ENCODE data around the gene WNT1. TPM values are rescaled to one million over a fixed set of nuclear protein-coding genes. Genes with fewer than 3 reads are reported as not detected.

WNT1 gene
- total and polyA plus RNA-seq, 9 of the 15 experiments (the other 6 are each of a cell fraction or from before 2014, with no cell fraction given), result not detected

DNA sequence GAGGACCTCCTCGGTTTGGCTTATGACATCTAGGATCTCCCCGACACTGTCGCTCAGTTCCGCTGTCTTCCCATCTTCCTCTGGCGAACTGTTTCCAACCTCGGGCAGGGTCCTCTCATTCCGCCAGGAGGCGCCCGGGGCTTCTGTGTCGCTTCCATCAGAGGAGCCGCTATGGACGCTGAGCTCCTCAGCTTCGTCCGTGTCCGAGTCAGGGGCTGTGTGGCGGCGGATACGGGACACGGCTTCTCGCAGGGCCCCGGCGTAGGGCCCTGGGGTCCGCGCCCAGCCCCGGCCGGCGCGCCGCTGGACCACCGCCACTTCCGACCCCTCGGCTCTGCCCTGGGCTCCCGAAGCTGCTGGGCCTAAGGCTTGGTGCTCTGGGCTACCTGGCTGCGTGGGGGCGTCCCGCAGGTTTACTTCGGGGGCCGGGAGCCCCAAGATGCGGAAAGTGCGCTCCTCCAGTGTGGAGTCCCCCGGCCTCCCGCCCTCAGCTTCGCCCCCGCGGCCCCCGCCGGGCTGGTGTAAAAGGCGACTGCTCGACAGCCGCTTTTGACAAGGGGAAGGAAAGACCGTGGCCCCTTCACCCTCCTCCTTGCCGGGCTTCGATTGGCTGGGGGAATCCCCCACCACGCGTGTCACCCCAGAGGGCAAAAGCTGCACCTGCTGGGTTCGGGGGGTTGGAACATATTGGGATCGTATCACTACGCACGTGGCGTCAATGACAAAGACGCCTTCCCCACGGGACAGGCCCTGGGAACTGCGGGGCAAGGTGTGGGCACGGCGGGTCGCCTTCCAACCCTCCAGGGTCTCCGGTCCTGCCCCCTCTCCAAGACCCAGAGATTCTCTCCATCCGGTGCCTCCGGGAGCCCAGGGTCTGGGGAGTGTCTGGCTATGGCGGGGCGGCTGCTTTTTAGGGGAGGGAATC, 18.9 kb downstream of the WNT1 start:
- Histone ChIP-seq H3K79me2 (ENCODE audit: control insufficient read depth, insufficient read depth, low read length) (peaks cover 16% of the 10 kb centered on the region; the same call in 2 of the 3 replicates), H3K27me3 (ENCODE audit: control insufficient read depth in 2 of 2, insufficient read depth in 2 of 2, low read length in 2 of 2) (no peaks in the 10 kb centered on the region), H3K4me1 (replicated peaks in 1 of 2; ENCODE audit: control insufficient read depth in 2 of 2, insufficient read depth in 2 of 2, low read length in 2 of 2) (peaks cover 14 to 51% of the 10 kb centered on the region in 2 experiments), H3K36me3 (ENCODE audit: control insufficient read depth, insufficient read depth, low read length) (peaks cover 17% of the 10 kb centered on the region; the same call in 2 of the 3 replicates), H3K9me1 (ENCODE audit: control insufficient read depth, insufficient read depth, low read length) (no peaks in the 10 kb centered on the region), H3K4me2 (ENCODE audit: insufficient read depth, low read length) (peak overlapping the region; percentile 49), H3K4me3 (peak overlapping the region; percentile 31), H3K27ac (ENCODE audit: extremely low read depth, low read depth, low read length) (no peak overlapping the region), H4K20me1 (replicated peaks; ENCODE audit: control insufficient read depth, insufficient read depth, low read length) (no peaks in the 10 kb centered on the region), H3K9me3 (replicated peaks; ENCODE audit: control insufficient read depth, insufficient read depth, low read depth, low read length) (no peaks in the 10 kb centered on the region), H2AFZ (ENCODE audit: low read depth, low read length) (peak overlapping the region; percentile 91), H3K9ac (ENCODE audit: insufficient read depth in 1 of 2, low read depth in 2 of 2, low read length in 2 of 2) (peak overlapping the region; percentile 31 to 82; a peak in 3 of 4 replicates)
- in situ Hi-C loops (cut with MboI) (no loop called here), intact Hi-C loops (cut with micrococcal nuclease) (loop anchor here (2.0 to 10.0 kb wide), 2 partner anchors 22 to 238 kb away; partner anchors contain the start of gene PRKAG1)
- ATAC-seq, result peak; percentile 85
- BruUV-seq (replicated peaks), result no TSS peak
- CTCF ChIA-PET (ENCODE audit: low intra/inter-chr PET ratio), result interaction anchor here (0.6 to 2.3 kb wide), 11 partner anchors 17 to 978 kb away, joined by 3 to 11 read pairs (median 4); no protein-coding TSS in a partner anchor
- DNase-seq (ENCODE audit: extremely low read depth in 1 of 4, low spot score in 3 of 4), result peak; percentile 59 to 88 (median 72)
- POLR2A ChIA-PET, result interaction anchor here (0.6 to 9.5 kb wide), 13 partner anchors 9 to 324 kb away, joined by 3 to 78 read pairs (median 4); partner anchors contain the start of gene PRKAG1
- WGBS (ENCODE audit: insufficient coverage, low coverage, missing lambda C conversion rate), result 37% methylated on average over 53 of the region's 71 CpGs
- FAIRE-seq, result peak; percentile 98
- 0 out of 2 replicates have a peak, but pooled peaks have one; percentile 11 for TF ChIP-seq TOE1 (IDR thresholded peaks at IDR 0.05; ENCODE audit: borderline replicate concordance)
- no peak for TF ChIP-seq TOE1 (CRISPR knock-in tag; IDR thresholded peaks at IDR 0.05; ENCODE audit: borderline replicate concordance, low read depth)
- TF ChIP-seq SIX5 (IDR thresholded peaks at IDR 0.05; ENCODE audit: borderline replicate concordance in 1 of 2, insufficient read depth in 1 of 2, low read depth in 1 of 2, low read length in 2 of 2), result no peak
- no peak for TF ChIP-seq HNRNPH1 (optimal IDR thresholded peaks at IDR 0.05; ENCODE audit: low read depth, low read length)
- TF ChIP-seq, protein P1, sequence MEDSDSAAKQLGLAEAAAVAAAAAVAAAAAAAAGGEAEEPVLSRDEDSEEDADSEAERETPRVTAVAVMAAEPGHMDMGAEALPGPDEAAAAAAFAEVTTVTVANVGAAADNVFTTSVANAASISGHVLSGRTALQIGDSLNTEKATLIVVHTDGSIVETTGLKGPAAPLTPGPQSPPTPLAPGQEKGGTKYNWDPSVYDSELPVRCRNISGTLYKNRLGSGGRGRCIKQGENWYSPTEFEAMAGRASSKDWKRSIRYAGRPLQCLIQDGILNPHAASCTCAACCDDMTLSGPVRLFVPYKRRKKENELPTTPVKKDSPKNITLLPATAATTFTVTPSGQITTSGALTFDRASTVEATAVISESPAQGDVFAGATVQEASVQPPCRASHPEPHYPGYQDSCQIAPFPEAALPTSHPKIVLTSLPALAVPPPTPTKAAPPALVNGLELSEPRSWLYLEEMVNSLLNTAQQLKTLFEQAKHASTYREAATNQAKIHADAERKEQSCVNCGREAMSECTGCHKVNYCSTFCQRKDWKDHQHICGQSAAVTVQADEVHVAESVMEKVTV (CRISPR knock-in tag; IDR thresholded peaks at IDR 0.05), result 0 out of 2 replicates have a peak, but pooled peaks have one; percentile 36
- TF ChIP-seq ZNF263 (CRISPR knock-in tag; IDR thresholded peaks at IDR 0.05; ENCODE audit: borderline replicate concordance), result 0 out of 2 replicates have a peak, but pooled peaks have one; percentile 37
- no peak for TF ChIP-seq HIVEP1 (CRISPR knock-in tag; IDR thresholded peaks at IDR 0.05)
- no peak for TF ChIP-seq CBX5 (IDR thresholded peaks at IDR 0.05; ENCODE audit: borderline replicate concordance, low read depth)
- TF ChIP-seq, protein P2, sequence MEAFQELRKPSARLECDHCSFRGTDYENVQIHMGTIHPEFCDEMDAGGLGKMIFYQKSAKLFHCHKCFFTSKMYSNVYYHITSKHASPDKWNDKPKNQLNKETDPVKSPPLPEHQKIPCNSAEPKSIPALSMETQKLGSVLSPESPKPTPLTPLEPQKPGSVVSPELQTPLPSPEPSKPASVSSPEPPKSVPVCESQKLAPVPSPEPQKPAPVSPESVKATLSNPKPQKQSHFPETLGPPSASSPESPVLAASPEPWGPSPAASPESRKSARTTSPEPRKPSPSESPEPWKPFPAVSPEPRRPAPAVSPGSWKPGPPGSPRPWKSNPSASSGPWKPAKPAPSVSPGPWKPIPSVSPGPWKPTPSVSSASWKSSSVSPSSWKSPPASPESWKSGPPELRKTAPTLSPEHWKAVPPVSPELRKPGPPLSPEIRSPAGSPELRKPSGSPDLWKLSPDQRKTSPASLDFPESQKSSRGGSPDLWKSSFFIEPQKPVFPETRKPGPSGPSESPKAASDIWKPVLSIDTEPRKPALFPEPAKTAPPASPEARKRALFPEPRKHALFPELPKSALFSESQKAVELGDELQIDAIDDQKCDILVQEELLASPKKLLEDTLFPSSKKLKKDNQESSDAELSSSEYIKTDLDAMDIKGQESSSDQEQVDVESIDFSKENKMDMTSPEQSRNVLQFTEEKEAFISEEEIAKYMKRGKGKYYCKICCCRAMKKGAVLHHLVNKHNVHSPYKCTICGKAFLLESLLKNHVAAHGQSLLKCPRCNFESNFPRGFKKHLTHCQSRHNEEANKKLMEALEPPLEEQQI (IDR thresholded peaks at IDR 0.05), result no peak
- TF ChIP-seq LCOR (CRISPR knock-in tag; IDR thresholded peaks at IDR 0.05), result no peak
- no peak for TF ChIP-seq ZNF408 (CRISPR knock-in tag; IDR thresholded peaks at IDR 0.05; ENCODE audit: low read depth)
- 0 out of 2 replicates have a peak, but pooled peaks have one; percentile 14 for TF ChIP-seq MYC (IDR thresholded peaks at IDR 0.05; ENCODE audit: low read depth, low read length)
- TF ChIP-seq MYC (CRISPR knock-in tag; IDR thresholded peaks at IDR 0.05; ENCODE audit: borderline replicate concordance, low read depth), result no peak

Measured in K562 (cell line).